GM21619 (cell line): ENCODE measurements around the gene GANAB.

Experiments used
- ATAC-seq: cut with Tn5 transposase; IDR thresholded peaks from one replicate; pipeline ENCODE4 v1.9.1; 2021; ENCODE audit not compliant: unreplicated experiment

Gene GANAB

GRCh38 chr11:62575156-62575555 lies 71.3 kb downstream of the GANAB start:
- ATAC-seq = no peak
